Midbrain (tissue), 1 donor: Measurements from ENCODE around the gene PTPRN2.
"Not testable (repeated sequence)": the region's sequence is repeated elsewhere in the genome, so short reads cannot be mapped to it uniquely, and the experiment has no call there.

ENCODE experiments used
- DNase-seq: peaks from one replicate; lab custom pipeline; 2025; lab: John Stamatoyannopoulos, UW

The PTPRN2 gene

DNA sequence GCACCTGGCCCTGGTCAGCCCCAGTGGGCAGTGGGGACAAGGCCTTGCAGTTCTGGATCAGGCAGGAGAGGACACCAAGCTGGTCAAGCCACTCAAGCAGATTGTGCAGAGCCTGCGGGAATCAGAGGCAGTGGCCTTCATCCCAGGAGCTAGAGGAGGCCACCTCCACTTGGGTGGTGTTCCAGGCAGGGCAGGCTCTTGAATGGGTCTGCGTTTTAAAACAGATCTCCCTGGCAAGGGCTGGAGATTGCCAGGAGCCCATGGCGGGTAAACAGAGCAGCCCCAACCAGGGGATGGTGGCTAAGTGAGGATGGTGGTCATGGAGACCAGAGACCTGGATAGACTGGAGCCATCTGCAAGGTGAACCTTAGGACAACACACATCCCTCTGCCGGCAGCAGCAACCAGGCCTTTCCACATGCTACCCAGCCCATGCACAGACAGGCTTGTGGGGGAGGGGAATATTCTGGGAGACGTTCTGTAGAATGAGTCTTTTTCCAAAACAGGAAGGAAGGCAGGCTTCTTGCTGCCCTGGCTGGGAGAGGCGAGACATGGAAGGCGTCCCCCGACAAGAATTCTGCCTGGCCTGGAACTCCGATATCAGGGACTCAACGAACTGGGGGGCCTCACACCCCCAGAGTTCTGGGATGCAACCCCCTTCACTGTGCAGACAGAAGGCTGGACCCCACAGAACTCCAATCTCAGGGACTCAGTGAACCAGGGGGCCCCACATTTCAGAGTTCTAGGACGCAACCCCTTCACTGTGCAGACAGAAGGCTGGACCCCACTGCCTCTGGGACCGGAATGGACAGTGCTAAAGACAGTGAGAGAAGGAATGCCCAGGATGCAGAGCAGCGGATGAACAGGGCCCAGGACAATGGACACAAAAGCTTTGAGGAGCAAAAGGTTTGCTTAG lies 264.8 kb downstream of the PTPRN2 start:
- DNase-seq = no peak

DNA sequence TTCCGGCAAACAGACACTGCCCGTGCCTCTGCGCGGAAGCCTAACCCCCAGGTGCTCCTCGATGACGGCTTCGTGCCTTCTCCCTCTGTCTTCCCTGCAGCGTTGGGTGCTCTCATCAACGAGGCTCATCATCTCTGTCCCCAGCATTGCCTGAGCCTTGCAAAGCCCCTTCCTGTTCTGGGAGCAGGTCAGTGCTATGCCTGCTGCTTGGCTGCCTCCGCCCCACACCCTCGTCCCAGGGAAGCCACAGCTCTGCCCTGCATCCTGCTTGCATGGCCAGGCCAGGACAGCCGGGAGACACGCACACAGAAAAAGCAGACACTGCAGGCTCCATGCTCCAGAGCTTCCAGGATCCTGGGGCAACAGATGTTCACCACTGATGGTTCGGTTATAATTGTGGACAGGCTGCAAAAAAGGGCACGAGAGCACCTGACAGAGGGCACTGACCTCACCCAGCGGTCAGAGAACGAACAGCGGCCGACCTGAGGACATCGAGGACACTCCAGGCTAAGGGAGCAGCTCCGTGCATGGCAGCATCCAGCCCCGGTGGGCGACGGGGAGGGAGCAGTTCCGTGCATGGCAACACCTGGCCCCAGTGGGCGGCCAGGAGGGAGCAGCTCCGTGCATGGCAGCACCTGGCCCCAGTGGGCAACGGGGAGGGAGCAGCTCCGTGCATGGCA lies 265.5 kb downstream of the PTPRN2 start:
- no peak for DNase-seq

DNA sequence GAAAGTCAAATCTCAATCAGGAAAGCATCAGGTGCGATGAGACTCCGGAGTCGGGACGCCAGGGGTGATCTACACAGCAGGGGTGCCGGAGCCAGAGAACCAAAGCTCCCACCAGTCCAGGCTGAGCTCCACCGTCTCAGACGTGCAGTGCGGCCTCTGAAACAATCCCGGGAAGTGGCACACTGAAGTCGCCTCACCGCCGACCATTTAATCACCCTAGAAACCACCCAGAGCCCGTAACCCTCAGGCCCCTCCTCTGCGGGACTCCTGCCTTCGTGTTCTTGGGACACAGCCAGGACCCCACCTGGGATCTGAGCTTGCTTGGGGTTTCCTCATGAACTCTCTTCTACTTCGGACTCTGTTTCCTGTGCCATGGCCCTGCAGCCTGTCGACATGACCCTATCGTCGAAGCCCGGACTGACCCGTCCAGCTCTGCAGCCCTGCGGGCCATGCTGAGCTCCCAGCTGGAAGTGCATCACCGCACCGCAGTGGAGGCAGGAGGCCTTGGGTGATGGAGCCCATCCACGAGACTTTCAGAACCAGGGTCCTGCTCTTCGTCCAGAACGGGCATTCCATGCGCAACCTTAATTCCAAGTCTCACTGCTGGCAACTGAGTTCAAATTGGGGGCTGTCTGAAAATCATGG lies 266.4 kb downstream of the PTPRN2 start:
- no peak for DNase-seq

DNA sequence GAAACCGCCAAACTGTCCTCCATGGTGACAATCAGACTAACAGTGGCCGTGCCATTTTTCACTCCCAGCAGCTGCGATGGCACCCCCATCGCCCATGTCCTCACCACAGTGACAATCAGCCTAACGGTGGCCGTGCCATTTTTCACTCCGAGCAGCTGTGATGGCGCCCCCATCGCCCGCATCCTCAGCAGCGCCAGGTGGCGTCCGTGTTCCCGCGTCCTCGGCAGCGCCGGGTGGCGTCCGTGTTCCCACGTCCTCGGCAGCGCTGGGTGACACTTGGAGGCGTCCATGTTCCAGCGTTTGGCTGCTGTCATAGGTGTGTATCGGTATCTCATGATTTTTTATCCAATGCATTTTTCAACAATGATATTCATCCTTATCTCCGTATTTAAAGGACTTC lies 267.3 kb downstream of the PTPRN2 start:
- no peak for DNase-seq

GRCh38 chr7:158318511-158318913 lies 269.1 kb downstream of the PTPRN2 start:
- DNase-seq = no peak

- peak; percentile 32 for DNase-seq
These were observed 270.1 kb downstream of the PTPRN2 start for GRCh38 chr7:158317238-158318205.

DNA sequence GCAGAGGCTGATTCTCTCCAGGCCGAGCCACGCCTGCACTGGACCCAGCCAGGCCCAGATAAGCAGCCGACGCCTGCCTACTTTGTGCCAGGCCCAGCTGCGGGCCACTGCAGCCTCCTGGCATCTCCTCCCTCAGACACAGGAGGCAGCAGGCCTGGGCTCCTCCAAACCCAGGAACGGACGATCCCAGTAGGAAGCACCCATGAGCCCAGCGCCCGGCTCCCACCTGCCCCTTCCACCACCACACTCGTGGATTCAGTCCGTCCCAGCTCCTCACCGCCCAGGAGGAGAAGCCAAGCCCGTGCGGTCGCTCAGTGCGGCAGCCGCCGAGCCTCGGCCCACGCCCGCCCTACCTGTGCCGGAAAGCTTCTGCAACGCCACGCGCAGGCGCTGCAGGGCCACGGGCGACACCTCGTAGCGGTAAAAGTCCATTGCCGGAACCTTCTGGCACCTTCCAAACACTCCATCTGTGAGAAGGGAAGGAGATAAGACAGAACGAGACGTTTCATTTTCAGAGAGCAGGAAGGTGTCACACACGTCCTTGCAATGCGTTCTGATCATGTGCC lies 271.1 kb downstream of the PTPRN2 start:
- no peak for DNase-seq

- DNase-seq = no peak
These were observed 271.7 kb downstream of the PTPRN2 start for GRCh38 chr7:158315881-158316280.

DNA sequence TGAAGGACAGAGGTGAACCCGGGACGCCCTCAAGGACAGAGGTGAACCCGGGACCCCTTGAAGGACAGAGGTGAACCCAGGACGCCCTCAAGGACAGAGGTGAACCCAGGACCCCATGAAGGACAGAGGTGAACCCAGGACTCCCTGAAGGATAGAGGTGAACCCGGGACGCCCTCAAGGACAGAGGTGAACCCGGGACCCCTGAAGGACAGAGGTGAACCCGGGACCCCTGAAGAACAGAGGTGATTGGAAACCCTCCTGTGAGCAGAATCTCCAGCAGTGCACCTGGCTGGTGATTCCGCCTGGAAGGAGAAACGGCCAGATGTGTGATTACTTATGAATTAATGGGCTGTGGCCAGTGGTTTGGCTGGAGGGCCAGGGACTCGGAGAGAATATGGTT lies 272.3 kb downstream of the PTPRN2 start:
- no peak for DNase-seq

GRCh38 chr7:158314394-158314793 lies 273.2 kb downstream of the PTPRN2 start:
- no peak for DNase-seq

GRCh38 chr7:158313931-158314330 lies 273.7 kb downstream of the PTPRN2 start:
- DNase-seq = no peak

DNA sequence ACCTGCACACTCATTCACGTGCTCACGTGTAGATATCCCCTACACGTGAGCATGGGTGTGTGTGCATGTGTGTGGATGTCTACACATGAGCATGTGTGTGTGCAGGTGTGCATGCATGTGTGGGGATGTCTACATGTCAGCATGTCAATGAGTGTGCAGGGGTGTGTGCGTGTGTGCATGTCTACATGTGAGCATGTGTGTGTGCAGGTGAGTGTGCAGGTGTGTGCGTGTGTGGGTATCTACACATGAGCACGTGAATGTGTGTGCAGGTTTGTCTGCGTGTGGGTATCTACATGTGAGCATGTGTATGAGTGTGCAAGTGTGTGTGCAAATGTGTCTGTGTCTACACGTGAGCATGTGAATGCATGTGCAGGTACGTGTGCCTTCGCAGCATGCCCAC lies 274.8 kb downstream of the PTPRN2 start:
- no peak for DNase-seq

GRCh38 chr7:158311791-158312190 lies 275.8 kb downstream of the PTPRN2 start:
- DNase-seq = no peak

GRCh38 chr7:158310924-158311666 lies 276.5 kb downstream of the PTPRN2 start:
- no peak for DNase-seq

- DNase-seq = no peak
These were observed 277.5 kb downstream of the PTPRN2 start for GRCh38 chr7:158309868-158310763.

DNA sequence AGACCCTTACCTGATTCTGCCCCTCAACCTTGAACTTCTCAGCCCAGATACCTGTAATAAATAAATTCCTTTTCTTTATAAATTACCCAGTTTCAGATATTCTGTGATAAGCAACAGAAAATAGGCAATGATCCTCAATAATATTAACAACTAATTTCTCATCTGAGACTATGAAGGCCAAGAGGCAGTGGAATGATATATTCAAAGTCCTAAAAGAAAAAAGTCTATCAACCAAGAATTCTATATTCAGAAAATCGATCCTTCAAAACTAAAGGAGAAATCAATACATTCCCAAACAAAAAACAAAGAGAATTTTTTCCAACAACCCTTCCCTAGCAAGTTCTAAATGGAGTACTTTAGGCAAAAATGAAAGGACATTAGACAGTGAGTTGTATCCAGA lies 279.6 kb downstream of the PTPRN2 start:
- no peak for DNase-seq

GRCh38 chr7:158304072-158304471 lies 283.6 kb downstream of the PTPRN2 start:
- DNase-seq = not testable (repeated sequence)

- DNase-seq = no peak
These were observed 284.5 kb downstream of the PTPRN2 start for GRCh38 chr7:158303121-158303520.

DNA sequence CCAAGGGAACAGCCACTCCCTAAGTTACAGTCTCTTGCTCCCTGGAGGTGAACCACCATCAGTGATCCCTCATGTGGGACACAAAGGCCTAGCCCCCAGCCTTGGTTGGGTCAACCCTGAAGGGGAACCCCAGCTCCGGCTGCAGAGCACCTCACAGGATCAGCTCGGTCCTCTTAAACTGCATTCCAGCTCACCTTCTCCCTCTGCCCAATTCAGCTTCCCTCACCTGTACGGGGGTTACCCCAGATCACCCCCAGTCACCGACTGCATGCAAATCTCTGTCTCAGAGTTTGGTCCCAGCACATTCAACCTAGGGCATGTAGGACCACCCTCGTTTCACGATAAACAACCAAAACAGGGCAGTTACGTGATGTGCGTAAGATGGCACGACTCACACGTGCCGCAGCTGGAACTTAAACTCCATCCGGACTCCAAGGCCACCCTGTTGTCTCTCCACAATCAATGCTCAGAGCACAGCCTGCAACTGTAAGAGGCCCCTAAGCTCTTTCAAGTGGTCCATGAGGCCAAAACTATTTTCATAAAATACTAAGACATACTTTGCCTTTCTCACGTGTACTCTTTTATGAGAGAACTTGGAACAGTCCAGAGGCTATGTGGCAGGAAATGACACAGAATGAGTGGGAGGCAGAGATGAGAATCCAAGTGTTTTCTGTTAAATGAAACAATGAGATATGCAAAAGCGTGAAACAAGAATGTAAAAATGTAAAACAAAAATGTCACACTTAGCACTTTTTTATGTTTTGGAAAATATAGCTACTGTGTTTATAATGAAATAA lies 285.2 kb downstream of the PTPRN2 start:
- no peak for DNase-seq
